ENCODE data around the gene ATP6V0A1.
"Not testable (repeated sequence)": the region's sequence is repeated elsewhere in the genome, so short reads cannot be mapped to it uniquely, and the experiment has no call there.

ATP6V0A1 gene

DNA sequence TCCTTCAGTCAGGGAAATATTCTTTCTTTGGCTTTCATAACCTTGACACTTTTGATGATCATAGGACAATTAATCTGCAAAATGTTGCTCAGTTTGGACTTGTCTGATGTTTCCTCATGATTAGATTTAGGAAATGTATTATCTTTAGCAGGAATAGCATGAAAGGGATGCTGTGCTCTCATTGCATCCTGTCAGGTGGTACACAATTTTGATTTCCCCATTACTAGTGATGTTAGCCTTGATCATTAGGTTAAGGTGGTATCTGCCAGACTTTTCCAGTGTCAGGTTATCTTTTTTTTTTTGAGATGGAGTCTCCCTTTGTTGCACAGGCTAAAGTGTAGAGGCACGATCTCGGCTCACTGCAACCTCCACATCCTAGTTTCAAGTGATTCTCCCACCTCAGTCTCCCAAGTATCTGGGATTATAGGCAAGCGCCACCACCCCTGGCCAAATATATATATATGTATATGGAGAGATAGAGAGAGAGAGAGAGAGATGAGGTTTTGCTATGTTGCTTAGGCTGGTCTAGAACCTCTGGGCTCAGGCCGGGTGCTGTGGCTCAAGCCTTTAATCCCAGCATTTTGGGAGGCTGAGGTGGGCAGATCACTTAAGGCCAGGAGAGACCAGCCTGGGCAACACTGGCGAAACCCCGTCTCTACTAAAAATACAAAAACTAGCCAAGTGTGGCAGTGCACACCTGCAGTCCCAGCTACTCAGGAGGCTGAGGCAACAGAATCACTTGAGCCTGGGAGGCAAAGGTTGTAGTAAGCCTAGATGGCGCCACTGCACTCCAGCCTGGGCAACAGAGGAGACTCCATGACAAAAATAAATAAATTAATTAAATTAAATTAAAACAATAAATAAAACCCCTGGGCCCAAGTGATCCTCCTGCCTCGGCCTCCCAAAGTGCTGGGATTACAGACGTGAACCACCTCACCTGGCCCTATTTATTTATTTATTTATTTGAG, 19.8 kb upstream of the ATP6V0A1 start:
- peak; percentile 51 for DNase-seq

DNA sequence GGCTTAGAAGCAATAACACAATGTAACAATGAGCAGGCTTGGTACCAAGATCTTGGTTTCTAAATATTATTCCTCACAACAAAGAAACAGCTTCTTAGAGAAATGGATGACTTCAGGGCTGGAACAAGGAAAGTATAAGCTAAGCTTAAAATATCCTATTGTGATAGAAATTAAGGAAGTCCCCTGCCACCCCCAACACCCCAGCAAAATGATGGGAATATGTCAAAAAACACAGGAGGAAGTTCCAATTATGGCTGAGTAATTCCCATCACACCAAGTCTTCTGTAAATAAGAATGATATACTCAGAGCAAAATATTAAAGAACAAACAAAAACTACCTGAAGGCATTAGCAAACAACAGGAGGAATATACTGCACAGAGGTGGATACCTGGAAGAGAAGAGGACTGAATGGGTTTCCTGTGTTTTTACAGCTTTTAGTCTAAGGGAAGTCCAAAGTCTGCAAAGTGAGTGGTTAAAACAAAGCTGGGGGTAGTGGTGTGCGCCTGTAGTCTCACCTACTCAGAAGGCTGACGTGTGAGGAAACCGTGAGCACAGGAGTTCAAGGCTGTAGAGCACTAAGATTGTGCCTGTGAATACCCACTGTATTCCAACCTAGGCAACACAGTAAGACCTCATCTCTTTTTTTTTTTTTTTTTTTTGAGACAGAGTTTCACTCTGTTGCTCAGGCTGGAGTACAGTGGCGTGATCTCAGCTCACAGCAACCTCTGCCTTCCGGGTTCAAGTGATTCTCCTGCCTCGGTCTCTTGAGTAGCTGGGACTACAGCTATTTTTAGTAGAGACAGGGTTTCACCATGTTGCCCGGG, 17.1 kb upstream of the ATP6V0A1 start:
- DNase-seq, result no peak

- DNase-seq, result no peak
Measured at GRCh38 chr17:42442196-42442565, 16.5 kb upstream of the ATP6V0A1 start.

DNA sequence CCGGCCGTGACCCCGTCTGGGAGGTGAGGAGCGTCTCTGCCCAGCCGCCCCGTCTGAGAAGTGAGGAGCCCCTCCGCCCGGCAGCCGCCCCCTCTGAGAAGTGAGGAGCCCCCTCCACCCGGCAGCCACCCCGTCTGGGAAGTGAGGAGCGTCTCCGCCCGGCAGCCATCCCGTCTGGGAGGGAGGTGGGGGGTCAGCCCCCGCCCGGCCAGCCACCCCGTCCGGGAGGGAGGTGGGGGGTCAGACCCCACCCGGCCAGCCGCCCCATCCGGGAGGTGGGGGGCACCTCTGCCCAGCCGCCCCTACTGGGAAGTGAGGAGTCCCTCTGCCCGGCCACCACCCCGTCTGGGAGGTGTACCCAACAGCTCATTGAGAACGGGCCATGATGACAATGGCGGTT, 9.5 kb upstream of the ATP6V0A1 start:
- not testable (repeated sequence) for DNase-seq

DNA sequence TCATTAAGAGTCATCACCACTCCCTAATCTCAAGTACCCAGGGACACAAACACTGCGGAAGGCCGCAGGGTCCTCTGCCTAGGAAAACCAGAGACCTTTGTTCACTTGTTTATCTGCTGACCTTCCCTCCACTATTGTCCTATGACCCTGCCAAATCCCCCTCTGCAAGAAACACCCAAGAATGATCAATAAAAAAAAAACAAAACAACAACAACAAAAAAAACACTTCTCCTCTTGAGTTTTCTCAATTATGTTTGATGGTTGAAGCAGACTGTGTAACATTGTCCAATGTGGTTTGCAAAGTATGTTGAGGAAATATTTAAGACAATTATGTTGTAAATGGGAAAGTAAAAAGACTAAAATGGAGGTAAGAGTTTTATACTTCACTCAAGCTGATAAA, 8.8 kb upstream of the ATP6V0A1 start:
- not testable (repeated sequence) for DNase-seq

DNA sequence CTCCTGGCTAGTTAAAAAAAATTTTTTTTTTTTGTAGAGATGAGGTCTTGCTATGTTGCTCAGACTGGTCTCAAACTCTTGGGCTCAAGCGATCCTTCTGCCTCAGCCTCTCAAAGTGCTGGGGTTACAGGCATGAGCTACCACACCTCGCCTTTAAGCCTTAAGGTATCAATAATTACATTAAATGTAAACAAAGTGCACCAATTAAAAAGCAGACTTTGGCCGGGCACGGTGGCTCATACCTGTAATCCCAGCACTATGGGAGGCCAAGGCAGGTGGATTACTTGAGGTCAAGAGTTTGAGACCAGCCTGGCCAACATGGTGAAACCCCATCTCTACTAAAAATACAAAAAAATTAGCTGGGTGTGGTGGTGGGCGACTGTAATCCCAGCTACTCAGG, 7.4 kb upstream of the ATP6V0A1 start:
- DNase-seq, result not testable (repeated sequence)

- DNase-seq, result no peak
Measured at GRCh38 chr17:42453439-42453838, 5.2 kb upstream of the ATP6V0A1 start.

- not testable (repeated sequence) for DNase-seq
Measured at GRCh38 chr17:42454987-42455386, 3.7 kb upstream of the ATP6V0A1 start.

DNA sequence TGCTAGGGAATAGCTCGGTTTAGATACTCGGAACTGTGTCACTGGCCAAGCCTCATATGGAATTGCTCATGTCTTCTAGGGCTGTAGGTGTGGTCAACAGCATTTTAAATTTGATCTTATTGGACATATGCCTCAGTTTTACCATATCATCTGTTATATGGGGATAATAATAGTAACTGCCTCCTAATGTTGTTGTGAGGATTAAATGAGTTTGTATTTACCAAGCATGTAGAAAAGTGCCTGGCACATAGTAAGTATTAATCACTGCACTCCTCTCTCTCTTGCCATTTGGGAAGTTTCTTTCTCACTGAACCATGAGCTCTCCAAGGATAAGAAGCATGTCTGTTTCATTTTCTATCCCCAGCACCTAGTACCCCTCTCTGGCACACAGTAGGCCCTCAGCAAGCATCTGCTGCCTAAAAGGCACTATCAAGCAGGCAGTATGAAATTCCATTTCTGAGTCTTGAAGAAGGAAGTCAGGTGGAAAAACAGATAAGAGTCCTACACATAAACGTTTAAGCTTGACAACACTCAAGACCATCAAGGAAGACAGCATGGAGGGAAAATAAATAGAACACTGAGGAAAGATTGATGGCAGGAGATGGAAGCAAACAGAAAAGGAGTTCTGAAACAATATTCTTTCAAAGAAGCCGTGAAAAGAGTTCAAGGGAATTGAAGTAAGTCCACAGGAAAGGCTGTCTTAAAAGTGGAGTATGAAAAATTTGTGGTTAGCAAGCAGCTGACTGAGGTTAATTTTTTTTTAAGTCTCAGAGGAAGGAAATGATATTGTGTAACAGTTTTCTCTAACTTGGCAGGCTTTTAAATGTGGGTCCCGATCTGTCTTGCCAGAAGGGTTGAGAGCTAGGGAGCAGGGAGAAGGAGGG, 2.2 kb upstream of the ATP6V0A1 start:
- DNase-seq, result no peak

GRCh38 chr17:42457107-42457792, 1.4 kb upstream of the ATP6V0A1 start:
- DNase-seq, result no peak

- no peak for DNase-seq
Measured at GRCh38 chr17:42459256-42459800, 650 bp downstream of the ATP6V0A1 start.

DNA sequence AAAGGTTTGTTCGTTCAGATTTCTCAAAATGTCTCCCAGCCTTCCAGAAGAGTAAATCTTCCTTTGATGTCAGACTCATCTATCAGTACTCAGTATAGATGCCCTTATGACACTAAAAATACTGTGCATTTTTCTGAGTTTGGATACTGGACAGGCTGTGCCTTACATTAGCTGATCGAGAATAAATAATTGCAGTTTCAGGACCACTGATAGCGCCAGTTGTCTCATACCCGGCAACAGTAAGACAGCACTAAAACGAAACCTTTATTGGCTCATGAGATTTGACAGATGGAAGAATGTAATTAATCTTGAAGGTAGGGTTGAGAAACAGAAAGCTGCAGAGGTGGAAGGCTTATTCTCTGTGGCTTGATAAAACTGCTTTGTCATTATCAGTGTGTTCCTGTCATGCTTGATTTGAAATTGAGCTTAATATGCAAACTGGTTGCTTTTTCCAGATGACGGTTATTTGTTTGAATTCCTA, 1.2 kb downstream of the ATP6V0A1 start:
- no peak for DNase-seq

- no peak for DNase-seq
Measured at GRCh38 chr17:42460371-42460770, 1.7 kb downstream of the ATP6V0A1 start.

DNA sequence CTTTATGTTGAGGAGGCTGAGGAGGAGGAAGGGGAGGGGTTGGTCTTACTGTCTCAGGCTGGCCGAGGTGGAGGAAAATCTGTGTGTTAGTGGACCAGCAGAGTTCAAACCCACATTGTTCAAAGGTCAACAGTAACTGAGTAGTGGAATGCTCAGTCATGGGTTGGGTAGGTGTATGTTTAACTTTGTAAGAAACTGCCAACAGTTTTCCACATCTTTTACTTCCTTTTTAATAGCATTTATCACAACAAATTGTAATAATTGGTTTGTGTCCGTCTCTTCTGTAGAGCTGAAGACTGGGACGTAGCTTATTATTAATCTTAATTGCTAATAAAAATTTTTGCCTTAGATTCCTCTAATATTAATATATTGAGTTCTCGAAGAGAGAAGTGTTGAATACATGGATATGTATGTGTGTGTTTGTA, 5.3 kb downstream of the ATP6V0A1 start:
- no peak for DNase-seq

DNA sequence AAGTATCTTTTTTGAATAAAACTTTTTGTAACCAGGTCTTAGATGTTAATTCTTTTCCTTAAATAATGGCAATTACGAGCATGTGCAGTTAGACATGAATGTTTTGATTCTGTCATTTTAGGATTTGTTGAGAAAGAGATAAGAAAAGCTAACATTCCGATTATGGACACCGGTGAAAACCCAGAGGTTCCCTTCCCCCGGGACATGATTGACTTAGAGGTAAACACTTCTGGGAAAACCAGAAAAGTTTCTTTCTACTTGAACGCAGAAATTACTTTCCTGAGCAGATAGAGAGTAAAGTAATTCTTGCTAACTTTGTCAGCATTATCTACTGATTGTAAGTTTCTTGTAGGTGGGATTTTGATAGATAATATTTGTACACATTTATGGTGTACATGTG, 9.2 kb downstream of the ATP6V0A1 start:
- no peak for DNase-seq

DNA sequence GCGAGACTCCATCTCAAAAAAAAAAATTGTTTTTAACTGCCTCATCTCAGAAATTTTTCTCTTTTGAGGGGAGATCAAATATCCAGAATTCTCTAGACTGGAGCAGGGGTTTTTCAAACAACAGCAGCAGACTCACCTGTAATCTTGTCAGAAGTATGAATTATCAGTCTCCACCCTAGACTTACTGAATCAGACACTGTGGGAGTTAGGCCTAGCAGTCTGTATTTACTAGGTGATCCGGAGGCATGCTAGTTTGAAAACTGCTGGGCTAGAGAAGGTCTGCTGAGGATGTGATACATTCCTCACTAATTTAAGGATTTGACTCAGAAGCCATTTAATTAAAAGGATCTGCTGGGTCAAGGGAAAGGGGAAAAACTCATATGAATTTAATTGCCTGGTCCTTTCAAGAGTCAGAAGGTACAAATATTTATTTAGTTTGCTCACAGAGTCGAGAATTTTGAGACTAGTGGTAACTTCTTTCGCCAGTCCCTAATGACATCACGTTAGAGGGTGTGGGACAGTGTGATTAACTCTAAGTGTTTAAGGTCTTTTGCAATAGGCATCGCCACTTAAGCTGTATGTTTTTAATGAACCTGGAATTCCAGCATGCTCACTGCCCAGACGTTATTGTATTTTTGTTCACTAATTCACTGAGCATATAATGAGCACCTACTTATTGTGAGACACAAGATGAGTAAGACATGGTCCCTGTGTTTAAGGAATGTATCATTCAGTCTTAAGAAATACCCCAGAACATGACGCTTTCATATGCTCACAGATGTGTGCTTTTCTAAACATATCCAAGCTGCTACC, 14.2 kb downstream of the ATP6V0A1 start:
- no peak for DNase-seq

DNA sequence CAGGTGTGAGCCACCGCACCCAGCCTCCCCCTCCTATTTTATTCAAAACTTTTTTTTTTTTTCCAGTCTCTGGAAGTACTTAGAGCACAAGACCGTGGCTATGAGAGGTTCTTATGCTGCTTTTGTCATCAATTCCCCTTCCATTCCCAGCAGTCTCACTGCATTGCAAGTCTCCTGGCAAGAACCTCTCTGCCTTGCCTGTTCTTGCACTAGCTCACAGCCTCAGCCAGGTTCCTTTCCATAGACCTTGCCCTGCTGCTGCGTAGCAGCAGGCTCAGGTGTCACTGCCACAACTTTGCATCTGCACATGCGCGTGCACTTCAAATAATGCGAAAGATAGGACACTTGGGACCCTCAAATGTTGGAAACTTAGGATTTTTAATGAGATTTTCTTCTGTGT, 15.6 kb downstream of the ATP6V0A1 start:
- DNase-seq, result no peak

- no peak for DNase-seq
Measured at GRCh38 chr17:42475121-42475520, 16.4 kb downstream of the ATP6V0A1 start.

DNA sequence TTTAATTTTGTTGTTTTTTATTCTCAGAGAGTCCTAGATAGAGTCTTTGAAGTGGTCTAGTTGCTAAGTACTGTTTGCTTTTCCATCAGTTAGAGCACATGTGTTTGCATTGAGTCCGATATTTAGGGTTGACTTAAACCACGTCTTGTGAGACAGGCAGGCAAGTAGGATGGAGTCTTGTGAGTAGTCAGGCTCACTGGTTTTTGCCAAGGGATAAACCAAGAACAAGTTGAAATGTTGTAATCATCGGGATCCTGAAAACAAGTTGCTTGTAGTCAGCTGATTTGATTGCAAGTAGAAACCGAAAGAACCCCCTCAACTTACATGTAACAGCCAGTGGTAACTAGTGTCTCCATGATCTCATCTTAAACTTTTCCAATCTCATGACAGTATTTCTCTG, 17.2 kb downstream of the ATP6V0A1 start:
- DNase-seq, result no peak

- no peak for DNase-seq
Measured at GRCh38 chr17:42476411-42476810, 17.7 kb downstream of the ATP6V0A1 start.

DNA sequence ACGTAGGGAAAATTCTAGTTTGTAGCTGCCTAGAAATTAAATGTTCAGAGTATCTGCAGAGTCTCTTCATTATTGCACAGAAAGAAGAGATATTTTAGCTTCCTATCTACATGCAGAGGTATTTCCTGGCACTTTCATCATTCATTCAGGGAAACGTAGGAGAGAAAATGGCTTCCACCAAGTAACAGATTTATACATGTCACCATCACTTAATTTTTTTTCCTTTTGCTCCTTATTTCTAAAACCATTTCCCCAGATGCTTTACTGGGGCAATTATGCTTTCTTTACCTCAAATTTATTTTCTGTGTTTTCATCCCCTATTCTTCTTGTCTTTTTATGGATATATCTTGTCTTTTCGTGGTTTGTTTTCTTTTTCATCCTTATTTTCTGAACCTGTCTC, 18.5 kb downstream of the ATP6V0A1 start:
- no peak for DNase-seq
